Ureter (tissue), 1 donor: ENCODE data around the gene ZNF672. TPM values are rescaled to one million over a fixed set of nuclear protein-coding genes. Genes with fewer than 3 reads are reported as not detected.
A peak's percentile ranks its signal among the peaks of the same experiment; 100 is the strongest.
"Not testable (repeated sequence)": the region's sequence is repeated elsewhere in the genome, so short reads cannot be mapped to it uniquely, and the experiment has no call there.

Experiments
- DNase-seq: peaks from one replicate; pipeline ENCODE4 v3.0.0-alpha.2; 2020; ENCODE audit warnings: low spot score
- total RNA-seq: library from RNA; stranded (reverse); gene quantifications from one replicate; pipeline ENCODE4 v1.2.4, GENCODE V29; 2023
- donor health status: DM: yes; HTN: yes; CAD: no.

Gene ZNF672
- total RNA-seq: 30.1 TPM

DNA sequence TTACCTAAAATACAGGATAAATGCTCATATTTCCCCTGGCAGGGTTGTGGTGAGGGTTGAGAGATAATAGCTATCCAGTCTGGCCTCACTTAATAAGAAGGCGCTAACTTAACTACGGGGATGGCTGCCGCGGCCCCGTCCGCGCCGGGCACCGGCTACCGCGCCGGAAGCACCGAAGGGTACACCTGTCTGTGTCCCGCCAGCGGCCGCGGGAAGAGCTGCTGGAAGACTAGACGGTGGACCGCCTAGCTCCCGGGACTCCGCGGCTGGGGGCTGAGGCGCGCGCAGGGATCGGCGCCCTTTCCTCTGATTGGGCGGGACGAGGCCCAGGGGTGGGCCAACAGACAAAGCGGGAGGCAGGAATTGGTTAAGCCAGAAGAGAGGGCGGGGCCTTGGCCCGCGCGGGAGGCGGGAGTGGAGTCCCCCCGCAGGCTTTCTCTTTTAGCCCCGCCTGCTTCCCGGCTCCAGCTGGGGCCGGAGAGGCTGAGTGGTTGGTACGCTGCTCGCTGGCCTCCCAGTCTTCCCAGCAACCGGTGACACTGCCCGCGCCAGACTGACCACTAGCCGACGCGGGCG lies at the start of gene ZNF672:
Gene ZNF672 (plus strand): TSS at position 444 of the 576 bp plus-strand sequence. CDS start 9,051 bp downstream, outside the sequence.
- DNase-seq: peak; percentile 99

DNA sequence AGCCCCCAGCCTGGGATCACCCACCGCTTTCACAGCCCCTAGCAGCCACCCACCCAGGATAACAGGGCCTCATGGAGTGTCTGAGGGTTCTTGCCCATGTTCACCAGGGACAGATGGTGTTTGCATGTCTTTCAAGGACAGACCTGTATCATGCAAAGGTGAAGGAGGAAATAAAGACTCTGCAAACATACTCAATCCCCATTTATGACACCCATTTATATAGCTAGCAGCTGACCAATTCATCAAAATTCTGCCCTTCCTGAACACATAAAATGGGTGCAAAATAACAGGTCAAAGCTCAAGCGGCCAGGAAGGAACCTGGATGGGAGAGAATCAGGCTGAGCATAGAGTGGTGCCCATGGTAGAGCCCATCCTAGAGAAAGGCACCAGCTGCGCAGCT lies 49.7 kb upstream of the ZNF672 start:
- no peak for DNase-seq

DNA sequence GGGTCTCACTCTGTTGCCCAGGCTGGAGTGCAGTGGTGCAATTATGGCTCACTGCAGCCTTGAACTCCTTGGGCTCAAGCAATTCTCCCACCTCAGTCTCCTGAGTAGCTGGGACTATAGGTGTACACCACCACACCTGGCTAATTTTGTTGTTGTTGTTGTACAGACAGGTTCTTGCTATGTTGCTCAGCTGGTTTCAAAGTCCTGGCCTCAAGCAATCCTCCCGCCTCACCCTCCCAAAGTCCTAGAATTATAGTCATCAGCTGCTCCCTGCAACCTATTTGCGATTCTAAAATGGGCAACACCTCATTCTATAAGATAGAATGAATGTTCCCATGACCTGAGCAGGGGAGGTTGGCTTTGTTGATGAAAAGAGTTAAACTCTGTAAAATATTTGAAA lies 48.7 kb upstream of the ZNF672 start:
- not testable (repeated sequence) for DNase-seq

DNA sequence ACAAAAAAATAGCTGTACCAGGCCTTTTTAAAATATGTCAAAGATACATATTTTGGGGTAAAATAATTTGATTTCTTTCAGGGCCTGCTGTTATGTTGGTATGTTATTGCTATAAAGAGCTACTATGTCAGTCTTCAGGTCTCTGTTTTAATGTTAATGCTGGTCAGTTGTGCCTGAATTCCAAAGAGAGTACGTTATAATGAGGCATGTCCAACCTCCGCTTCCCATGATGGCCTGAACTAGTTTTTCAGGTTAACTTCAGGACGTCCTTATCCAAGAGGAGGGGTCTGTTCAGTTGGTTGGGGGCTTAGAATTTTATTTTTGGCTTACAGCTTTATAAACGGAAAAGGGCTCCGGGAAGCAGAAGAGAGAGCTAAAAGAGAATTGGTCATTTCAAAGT lies 47.6 kb upstream of the ZNF672 start:
- DNase-seq: no peak

DNA sequence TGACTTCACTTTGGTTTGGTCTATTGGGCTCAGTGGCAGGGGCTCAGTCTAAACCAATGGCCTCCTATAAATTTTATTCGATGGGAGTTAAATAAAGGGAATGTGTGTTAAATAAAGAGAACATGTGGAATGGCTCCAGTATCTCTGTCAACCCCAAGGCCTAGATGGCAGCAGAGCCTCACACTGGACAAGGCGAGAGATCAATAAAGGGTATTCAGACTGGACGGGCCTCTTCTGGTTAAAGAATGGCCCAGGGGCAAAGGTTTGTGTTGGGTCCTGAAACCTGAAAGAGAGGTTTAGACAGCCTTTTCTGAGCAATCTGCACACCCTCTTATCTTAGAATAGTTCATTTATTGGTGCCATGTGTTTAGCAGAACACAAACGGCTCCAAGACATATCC lies 47.0 kb upstream of the ZNF672 start:
- DNase-seq: no peak

DNA sequence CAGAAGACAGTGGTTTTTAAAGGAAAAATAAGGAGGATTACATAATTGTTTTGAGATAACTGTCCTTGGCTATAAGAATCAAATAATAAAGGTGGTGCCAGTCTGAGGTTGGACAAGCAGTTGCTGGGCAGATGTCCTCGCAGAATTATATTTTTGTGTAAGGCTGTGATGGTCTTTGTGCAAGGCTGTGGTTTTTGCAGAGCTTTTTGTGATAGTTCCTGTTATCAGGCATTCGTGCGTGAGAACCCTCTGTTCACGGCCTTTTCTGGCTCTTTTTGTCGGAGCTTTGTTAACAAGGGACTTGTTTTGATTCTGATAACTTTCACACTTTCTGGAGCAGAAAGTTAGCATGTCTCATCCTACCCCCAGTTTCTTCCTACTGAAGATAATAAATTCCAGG lies 45.7 kb upstream of the ZNF672 start:
- no peak for DNase-seq

DNA sequence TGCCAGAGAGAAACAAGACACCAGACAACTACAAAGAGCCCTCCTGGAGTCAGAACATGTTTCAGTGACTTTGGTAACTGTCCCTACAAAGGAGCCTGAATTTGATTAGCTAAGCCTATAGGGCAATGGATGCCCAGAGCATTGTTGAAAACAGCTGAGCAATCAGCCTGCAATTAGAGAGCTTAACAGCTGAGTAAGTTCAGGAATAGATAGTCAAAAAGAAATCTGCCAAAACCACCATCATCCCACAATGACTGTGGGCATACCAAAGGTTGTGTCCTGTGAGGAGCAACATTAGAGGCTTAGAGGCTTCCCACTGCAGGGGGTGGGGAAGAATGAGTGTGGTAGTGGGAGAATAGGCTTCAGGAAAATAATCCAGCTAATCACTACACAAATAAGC lies 44.4 kb upstream of the ZNF672 start:
- DNase-seq: no peak

DNA sequence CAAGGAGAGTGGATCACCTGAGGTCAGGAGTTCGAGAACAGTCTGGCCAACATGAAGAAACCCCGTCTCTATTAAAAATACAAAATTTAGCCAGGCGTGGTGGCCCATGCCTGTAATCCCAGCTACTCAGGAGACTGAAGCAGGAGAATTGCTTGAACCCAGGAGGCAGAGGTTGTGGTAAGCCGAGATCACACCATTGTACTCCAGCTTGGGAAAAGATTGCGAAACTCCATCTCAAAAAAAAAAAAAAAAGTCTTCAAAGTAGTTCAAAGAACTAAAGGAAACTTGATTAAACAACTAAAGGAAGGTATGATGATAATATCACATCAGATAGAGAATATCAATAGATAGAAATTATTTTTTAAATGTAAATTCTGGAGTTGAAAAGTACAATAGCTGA lies 43.4 kb upstream of the ZNF672 start:
- not testable (repeated sequence) for DNase-seq

DNA sequence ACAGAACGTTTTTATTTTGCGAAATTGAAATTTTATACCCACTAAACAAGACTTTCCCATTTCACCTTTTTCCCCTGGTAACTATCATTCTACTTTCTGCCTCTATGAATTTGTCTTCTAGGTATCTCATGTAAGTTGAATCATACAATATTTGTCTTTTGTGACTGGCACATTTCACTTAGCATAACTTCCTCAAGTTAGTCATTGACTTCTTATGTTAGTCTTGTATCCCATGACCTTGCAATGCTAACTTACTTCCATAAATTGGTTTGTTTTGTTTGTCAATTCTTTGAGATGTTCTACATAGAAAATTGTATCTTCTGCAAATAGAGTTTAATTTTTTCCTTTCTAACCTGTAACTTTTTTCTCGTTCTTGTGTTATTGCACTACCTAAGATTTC lies 39.2 kb upstream of the ZNF672 start:
- DNase-seq: no peak

DNA sequence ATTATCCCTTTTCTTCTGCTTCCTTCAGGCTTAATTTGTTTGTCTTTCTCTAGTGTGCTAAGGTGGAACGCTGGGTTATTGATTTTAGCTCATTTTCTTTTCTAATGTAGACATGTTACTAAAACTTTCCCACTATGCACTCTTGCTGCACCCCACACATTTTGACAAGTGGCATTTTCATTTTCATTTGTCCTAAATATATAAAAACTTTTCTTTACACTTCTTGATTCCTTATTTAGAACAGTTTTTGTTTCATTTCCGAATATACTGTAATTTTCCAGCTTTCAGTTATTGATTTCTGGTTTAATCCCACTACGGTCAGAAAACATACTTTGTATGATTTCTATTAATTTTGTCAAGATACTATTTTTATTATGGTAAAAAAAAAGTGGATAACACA lies 37.6 kb upstream of the ZNF672 start:
- no peak for DNase-seq

DNA sequence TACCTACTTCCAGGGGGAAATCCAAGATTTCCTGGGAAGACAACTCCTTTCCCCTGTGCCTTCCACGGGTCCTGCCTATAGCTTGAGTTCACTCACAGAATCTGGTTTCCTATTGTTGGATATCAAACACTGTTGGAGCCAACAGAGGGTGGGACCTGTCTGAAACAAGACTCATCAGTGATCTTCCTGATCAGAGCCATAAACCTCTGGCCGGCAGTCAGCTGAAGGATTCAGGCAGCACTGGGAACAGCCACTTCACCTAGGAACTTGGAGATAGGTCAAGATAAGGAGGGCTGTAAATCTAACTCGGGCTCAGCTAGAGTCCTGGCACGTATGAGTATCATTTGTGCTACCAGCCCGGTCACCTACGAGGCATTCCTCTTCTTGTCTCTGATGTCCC lies 35.6 kb upstream of the ZNF672 start:
- peak; percentile 12 for DNase-seq

DNA sequence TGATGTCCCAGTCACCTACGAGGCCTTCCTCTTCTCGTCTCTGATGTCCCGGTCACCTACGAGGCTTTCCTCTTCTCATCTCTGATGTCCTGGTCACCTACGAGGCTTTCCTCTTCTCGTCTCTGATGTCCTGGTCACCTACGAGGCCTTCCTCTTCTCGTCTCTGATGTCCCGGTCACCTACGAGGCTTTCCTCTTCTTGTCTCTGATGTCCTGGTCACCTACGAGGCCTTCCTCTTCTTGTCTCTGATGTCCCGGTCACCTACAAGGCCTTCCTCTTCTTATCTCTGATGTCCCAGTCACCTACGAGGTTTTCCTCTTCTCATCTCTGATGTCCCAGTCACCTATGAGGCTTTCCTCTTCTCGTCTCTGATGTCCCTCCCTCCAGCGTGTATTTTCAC lies 34.5 kb upstream of the ZNF672 start:
- DNase-seq: peak; percentile 13

DNA sequence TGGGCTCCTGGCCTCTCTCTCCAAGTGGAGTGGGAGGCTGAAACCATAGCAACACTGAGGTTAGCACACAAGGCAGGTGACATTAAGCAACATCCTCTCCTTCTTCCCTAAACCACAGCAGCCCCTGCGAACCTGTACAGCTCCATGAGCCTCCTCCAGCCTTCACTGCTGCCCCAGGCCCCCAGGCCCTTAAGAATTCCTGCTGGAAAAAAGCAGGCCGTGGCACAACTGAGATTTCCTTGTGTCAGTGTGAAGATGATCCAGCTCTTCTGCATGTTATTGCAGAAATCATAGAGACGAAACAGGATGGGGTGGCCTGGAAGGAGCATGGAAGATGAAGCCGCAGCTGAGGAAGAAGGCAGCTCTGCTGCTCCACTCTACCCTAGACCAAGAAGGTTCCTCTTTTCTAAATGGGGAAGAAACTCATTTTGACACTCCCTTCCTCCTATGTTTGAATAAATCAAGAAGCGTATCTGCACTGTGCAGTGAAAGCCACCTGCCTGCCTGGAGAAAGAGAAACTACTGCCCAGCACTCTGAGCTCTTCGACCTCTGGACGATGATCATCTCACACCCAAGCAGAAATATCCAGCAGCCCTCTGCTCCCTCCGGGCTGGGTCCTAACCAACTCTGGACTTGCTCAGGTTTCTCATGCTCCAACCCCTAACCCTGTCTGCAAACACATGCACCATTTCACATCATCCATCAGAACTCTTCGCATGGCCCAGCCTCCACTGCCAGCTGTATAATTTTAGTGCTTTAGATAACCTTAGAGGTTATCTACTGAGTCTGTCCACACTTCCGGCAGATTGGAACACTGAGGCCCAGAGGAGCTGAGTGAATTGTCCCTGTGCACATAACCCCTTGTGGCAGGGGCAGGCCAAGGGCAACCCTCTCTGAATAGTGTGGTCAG lies 33.0 kb upstream of the ZNF672 start:
- DNase-seq: no peak

DNA sequence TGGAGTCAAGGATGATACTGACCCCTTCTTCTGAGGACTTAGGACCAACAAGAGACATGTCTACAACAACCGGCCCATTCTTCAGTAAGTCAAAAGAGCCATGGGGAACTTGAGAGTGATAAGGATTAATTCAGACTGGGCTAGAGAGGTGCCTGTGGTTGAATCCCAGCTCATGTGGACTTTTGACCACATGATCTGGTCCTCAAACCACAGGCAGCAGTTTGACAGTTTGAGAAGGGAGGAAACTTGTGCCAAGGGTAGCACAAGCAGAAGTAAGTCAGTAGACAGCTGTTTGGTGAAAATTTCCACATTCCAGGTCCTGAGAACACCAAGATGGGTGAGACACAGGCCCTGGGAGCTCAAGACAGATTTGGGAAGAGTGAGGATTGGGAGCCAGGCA lies 32.1 kb upstream of the ZNF672 start:
- no peak for DNase-seq

DNA sequence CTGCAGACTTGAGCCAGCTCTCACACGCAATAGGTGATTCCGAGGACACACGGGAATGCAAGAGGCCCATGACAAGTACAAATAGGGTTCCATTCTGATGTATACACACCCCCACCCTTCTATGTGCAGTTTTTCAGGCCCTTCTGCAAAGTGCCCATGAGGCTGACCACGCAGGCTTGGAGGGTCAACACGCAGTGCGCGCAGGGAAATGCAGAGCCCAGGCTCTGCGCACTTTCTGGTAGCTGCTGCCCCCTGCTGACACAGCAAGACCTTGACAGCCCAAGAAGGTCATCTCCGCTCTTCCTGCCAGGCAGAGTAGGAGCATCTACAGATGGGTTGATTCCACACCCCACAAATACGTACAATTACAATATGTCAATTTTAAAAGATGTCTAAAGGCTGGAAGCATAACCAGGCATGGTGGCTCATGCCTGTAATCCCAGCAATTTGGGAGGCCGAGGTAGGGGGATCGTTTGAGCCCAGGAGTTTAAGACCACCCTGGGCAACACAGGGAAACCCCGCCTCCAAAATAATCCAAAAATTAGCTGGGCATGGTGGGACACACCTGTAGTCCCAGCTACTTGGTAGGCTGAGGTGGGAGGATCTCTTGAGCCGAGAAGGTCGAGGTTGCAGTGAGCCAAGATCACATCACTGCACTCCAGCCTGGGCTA lies 30.8 kb upstream of the ZNF672 start:
- no peak for DNase-seq

DNA sequence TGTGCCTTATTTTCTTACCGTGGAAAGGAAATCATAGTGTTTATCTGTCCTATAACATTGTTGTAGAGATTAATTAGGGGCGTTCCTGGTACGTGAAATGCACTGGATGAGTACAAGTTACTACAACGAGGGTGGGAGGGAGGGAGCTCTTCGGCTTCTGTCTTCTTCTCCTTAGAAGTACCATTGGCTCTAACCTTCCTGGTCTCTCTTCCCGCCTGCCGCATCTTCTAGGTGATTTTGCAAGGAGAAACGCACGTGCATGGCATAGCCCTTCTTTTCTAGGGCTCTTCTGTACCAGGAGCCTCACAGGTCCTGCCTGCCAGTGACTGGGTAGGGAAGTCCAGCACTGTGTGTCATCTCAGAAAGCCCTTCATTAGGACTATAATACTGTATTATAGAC lies 29.1 kb upstream of the ZNF672 start:
- no peak for DNase-seq

DNA sequence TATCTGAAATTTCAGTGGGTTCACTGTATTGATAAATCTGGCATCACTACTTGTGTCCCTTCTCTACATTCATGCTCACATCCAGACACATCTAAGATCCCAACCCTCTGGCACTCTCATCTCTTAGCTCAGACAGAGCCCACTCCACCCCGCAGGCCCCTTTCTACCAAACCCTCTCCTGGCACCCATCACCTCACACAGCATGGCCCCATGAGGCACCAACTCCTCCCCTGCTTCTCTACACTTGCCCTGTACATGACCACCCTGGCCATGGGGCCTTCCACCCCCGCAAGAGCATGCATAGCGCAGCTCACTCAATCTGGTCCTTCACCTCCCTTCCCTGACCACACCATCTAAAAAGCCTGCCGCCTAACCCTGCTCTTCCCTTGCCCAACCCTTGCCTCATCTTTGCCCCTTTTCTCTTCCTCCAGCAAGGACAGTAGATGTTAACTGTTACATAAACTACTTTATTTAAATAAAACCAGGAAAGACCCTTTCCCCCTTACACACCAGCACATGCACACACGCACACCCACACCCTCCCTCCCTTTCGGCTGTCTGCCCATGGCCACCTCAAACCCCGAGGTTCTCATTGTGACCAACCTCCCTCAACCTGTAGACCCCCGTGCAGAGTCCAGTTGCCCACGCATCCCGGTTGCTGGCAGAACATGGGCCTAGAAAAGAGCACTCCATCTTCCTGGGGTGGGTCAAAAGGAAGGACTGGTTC lies 27.9 kb upstream of the ZNF672 start:
- DNase-seq: no peak

DNA sequence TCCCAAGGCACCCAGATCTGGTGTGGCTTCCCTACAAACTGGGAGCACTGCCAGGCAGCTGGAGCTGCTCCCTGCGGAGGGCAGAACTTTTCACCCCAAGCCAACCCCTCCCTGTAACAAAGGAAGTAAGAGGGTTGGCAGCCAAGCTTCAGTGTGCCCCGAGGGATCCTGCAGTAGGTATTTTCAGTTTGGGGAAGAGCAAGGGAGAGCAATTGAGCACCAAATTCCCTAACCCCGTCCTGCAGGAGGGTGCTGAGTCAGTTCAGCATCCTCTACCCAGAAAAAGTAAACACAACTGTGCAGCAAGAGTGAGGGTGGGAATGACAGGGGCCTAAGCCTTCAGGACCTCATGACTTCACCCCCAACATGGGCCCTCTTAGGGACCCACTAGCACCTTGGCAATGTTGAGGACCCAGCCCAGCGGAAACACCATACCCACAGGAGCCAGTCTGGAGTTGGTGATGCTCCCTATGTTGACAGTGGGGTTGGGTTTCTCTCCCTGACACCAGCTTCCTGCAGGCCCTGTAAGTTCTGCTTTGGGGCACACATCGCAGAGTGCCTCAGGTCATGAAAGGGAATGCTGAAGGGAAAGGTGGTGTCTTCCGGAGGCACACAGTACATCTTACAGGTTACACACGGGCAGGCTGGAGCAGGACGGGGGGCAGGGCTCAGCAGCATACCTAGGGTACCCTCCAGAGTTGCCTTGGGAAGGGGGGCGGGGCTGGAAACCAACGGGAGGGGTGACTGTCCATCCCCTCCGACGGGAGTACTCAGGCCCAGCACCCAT lies 27.1 kb upstream of the ZNF672 start:
- DNase-seq: no peak

DNA sequence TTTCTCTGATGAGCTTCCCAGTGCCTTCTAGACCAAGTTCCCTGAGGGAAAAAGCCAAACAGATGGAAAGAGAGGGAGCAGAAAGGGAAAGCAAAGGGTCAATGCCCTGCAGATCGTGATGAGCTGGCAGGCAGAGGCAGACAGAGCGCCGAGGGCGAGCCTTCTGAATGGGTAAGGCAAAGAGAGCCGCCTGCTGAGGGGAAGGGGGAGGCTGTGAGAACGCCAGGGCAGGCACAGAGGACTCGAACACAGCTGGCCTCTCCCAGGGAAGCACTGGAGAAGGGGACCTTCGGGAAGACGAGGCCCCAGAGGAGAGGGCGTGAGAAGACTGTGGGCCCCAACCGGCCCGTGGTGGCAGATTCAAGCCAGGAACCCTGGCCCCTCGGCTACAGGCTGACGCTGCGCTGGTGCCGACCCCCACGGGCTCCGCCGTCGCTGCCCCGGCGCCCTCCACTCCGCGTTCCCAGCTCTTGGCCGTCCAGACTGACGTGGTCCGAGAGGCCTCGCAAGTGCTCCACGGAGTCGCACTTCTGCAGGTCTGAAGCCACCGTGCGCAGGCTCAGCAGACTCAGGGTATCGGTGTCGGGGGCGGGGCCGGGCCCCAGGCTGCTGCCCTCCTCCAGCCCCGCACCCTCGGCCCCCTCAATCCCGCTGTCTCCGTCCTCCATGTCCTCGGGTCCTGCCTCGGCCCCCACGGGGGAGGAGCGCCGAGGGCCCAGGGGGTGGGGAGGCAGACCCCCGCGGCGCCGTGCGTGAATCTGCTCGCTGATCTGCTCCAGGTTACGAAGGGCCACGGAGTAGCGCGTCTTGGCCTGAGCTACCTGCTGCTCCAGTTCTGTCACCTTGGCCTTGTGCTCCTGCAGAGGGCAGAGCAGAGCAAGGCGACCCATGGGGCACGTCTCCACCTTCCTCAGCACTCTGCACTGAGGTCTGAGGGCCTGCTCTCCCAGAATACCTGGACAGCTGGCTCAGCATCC lies 26.2 kb upstream of the ZNF672 start:
- DNase-seq: no peak
